HG02973 (cell line): ENCODE data around the gene LARP4B.

ENCODE experiments used
- ATAC-seq: cut with Tn5 transposase; IDR thresholded peaks from one replicate; pipeline ENCODE4 v1.9.1; 2021; ENCODE audit warnings: moderate library complexity; ENCODE audit not compliant: unreplicated experiment

LARP4B gene

DNA sequence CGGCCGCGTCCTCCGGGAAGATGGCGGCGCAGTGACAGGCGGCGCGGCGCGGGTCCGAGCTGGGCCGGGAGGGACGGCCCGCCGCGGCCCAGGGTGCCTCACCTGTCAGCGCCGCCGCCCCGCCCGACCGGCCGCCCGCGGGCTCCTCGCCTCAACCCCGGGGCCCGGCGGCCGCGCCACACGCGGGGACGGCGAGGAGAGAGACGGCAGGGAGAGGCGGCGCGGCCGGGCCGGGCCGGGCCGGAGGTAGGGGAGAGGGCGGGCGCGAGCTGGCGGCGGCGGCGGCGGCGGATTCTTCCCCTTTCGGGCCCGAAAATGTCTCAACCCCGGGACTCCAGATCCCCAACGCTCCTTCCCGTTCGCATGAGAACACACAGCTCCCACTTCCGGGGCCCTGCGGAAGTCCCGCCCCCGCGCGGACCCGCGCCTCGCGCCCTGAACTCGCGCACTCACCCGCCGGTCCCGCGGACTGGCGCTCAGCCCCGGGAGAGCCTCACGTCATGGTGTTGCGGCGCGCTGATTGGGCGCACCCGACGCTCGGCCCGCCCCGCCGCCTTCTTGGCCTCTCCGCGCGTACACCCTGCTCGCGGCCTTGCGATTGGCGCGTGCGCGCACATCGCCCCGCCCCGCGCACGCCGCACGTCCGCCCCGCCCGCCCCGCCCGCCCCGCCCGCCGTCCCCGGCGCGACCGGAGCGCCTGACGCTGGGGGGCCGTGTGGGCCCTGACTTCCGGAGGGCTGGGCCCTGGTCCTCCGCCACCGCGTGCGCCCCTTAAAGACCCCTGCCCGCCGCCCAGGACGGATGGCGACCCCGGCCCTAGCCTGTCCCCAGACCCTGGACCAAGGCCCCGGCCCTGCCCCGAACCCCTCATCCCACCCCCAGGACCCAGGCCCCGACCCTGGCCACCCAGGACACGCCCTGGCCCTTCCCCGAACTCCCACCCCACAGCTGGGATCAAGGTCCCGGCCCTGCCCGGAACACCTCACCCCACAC is at the start of gene LARP4B:
TSS of gene LARP4B (minus strand) at position 380 of the 993 bp plus-strand sequence. CDS start 45,984 bp downstream, outside the sequence.
- peak; percentile 90 for ATAC-seq

DNA sequence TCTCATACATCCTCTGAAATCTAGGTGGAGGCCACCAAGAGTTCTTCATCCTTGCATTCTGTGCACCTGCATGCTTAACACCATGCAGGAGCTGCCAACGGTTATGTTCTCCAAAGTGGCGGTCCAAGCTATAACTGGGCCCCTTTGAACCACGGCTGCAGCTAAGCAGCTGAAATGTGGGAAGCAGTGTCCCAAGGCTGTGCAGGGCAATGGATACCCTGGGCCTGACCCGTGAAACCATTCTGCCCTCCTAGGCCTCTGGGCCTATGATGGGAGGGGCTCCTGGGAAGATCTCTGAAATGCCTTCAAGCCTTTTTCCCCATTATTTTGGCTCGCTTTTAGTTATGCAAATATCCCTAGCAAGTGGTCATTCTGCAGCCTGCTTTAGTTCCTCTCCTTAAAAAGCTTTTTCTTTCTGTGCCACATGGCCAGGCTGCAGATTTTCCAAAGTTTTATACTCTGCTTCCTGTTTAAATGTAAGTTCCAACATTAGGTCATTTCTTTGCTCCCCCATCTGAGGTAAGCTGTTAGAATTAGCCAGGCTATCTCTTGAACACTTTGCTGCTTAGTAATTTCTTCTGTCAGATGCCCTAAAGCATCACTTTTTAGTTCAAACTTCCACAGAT is 49.1 kb upstream of the LARP4B start:
- ATAC-seq, result no peak

GRCh38 chr10:978826-979421 is 47.4 kb upstream of the LARP4B start:
- ATAC-seq, result no peak

DNA sequence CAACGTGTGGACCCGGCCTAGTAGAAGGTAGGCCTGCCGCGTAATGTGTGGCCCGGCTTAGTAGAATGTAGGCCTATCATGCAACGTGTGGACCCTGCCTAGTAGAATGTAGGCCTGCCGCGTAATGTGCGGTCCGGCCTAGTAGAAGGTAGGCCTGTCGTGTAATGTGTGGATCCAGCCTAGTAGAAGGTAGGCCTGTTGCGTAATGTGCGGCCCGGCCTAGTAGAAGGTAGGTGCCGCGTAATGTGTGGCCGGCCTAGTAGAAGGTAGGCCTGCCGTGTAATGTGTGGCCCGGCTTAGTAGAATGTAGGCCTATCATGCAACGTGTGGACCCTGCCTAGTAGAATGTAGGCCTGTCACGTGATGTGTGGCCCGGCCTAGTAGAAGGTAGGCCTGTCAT is 44.8 kb upstream of the LARP4B start:
- ATAC-seq, result no peak

DNA sequence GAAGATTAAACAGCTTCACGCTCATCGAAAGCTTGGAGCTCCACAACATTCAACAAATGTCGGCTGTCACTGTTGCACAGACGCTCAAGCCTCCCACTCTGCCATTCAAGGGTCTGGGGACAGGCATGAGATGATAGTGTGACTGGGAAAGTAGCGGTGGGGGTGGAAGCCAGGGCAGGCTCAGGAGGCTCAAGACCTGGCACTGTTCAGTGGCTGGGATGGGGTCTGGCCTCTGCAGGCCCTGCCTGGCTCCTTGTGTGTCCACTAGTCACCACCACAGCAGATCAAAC is 43.2 kb upstream of the LARP4B start:
- no peak for ATAC-seq

DNA sequence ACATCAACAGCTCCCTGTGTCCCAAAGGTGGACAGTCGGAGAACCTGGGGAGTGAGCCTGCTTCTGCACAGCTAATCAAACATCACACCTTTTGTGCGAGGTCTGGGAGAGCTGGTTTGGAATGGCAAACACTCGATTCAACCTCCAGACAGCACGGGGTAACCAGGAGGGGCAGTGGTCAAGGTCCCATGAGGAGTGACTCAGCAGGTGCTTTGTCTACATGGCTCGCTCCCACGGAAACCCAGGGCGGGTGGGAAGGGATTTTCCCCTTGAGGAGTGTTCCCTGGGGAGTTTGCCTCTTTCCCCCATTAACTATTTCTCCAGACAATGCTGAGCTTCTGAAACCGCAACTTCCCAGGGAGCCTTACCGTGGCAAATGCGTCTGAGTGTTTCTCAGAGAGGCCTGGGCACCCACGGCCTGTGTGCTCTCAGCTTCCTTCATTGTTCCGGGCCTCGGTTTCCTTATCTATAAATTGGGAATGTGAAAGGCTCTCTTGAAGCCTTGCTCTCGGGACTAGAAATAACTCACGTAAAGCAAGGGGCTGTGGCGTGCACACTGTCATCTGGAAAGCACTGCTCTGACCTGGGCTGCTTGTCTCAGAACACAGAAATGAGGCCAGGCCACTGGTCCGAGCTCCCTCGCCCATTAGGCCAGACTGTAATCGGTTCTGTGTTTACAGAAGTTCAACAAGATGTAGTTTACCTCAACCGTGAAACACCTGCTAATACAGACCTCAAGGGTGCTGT is 42.7 kb upstream of the LARP4B start:
- no peak for ATAC-seq

DNA sequence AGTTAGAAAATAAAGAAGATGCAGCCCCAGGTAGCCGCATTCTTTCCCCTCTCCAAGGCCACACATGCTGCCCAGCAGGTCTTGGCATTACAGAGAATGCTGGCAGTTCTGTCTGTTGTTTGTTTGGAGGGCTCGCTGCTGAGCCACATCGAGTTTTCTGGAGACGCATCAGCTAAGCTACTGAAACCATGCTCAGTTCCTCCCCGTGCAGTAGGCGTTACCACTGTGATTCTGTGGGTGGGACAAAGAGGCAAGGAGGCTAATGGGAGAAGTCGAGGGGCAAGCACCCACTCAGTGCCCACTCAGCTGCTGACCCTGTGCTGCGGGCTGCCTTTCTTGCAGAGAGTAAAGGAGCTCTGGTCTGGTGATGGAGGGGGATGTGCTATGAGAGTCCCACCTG is 41.3 kb upstream of the LARP4B start:
- ATAC-seq, result no peak

DNA sequence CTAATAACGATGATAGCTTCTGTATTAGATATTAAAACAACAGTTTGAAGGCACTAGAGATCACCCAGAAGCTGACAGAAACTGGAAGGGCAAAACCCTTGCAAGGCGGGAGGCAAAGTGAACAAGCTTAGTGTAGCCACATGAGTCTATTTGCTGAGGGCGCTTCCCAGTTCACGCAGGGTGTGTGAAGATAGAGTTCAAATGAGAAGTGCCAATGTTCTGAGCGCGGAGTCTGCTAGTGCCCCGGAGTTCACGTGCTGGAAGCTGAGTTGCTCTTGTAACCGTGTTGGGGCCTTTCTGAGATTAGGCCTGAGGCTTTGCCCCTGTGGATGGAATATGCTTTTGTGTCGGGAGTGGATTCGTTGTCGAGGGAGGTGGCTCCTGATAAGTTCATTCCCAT is 40.1 kb upstream of the LARP4B start:
- no peak for ATAC-seq

DNA sequence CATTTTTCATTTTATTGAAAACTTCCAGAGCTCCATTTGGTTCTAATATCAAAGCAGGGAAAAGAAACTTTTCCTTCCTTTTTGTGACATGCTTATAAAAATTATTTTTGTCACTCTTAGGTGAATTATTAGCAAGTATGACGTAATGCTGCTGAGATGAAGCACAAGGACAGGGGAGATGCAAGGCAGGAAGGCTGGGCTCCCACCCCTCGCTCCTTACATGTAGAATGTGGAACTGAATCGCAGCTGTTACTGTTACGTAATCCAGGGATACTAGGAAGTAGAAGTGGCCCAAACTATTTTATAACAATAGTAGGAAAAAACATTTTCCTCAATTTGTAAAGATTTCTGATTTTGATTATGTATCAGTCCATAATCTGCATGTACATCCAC is 39.6 kb upstream of the LARP4B start:
- ATAC-seq, result no peak

DNA sequence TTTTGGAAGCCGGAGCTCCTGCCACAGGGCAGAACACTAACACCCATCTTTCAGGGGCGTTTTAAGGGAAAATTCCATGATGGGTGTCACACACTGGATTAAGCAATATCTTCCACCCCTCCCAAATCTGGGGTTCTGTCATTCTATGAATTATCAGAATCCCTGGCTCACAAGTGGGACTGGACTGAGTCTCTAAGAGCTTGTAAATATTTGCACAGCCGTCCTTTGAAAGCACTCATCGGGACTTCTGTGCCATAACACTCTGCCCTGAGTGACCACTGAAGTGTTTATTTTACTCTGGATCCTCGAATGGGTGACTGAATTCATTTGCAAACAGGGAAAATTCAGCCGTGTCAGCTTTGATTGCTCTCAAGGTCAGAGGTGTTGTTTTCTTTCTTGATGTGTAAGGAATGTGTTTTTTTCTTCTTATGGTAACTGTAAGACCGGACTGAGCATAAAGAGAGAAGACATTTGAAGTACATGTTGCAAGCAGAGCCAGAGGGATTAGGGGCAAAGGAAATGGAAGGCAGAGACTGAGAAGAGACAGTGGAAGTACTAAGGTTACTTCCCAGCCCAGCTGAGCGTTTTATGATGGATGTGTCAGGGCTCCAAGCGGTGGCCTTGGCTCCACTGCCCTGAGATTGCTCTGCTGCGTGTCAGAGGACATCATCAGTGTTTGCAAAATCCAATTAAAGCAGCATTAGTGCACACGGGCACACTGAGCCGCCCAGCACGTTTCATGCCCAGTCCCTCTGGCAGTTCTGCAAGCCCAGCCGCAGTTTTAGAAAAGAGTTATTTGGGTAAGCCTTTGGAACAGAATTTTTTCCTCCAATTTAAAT is 39.0 kb upstream of the LARP4B start:
- no peak for ATAC-seq

GRCh38 chr10:969473-970150 is 38.1 kb upstream of the LARP4B start:
- no peak for ATAC-seq

GRCh38 chr10:968546-969199 is 37.2 kb upstream of the LARP4B start:
- ATAC-seq, result no peak

DNA sequence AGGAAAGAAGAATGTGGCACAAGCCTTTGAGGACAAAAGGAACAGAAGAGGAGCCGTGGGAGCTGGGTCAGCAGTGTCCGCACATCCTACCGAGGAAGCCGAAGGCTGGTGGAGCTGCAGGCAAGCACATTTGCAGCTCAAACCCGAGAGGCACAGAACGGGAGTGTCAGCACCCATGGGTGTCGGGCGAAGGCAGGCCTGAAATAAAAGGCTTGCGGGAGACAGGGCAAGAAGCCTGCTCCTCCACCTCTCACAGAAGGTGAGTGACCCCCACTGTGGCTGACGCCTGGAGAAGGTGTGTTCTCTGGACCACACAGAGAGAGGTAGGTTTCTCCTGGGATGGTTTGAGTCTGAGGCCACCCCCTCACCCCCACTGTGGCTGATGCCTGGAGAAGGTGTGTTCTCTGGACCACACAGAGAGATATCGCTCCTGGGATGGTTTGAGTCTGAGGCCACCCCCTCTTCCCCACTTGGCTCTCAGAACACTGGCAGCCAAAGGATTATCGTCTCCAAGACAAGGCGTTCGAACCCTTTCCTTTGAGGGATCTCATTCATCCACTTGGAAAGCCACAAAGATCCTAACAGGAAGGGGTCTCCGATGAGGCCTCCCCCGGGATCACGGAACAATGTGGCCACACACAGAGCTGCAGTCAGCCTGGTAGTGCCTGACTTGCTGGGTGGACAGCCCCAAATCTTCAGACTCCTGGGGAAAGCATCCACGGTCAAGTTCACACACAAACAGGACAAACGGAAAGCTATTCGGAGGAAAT is 35.1 kb upstream of the LARP4B start:
- ATAC-seq, result no peak

DNA sequence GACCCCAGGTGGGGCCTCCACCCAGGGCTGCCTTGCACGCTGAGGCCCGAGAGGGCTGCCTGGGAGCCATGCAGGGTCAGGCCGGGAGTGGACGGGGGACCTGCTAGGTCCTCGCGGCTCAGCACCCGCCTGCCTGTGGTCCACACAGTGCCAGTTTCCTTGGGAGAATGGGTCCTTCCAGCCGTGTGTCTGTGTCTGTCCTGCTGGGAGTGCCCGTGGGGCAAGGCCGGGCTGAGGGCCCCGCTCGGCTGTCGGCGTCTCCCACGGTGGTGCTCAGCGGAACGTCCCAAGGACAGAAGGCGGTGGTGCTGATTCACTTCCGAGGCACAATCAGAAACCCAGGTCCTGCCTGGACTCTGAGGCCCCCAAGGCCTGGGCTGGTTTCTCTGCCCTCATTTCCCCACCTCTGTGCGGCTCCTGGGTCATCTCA is 33.5 kb upstream of the LARP4B start:
- no peak for ATAC-seq

DNA sequence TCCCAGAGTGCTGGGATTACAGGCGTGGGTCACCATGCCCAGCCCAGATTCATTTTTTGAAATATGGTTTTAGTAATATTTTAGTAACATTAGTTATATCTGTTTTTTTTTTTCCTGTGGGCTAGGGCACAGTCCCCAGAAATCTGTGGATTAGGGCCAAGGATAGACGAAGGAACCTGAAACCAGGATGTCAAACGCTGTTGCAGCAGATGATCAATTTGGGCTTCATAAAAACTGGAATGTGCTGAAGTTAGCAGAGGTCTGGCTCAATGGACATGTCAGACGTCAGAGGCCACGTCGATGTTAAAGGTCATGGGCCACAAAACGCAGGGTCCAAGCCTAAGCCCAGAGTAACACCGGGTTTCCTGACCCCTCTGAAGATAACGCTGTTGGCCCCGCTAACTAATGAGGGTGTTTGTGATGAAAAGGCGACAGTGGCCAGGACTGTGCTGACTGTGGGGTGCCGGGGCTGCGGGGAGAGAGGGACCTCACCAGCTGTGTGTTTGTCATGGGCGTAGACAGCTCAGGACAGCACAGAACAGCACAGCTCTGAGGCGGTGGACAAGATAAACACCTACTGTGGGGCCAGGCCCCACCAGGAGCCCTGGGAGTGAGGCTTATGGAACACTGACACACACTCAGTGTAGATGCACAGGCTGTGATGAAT is 32.9 kb upstream of the LARP4B start:
- ATAC-seq, result no peak

DNA sequence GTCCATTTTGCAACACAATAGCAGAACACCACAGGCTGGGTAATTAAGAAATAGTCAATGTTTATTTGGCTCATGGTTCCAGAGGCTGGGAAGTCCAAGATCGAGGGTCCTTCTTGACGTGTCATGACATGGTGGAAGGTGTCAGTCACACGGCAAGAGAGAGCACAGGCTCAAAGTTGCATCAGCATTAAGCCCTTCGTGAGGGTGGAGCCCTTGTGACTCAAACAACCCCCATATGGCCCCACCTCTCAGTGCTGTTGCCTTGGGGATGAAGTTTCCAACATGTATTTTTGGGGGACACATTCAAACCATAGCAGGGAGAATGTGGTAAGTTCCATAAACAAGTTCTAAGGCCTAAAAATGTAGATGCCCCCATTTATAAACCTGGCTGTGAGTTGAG is 32.1 kb upstream of the LARP4B start:
- ATAC-seq, result no peak

GRCh38 chr10:963186-963585 is 31.7 kb upstream of the LARP4B start:
- ATAC-seq, result no peak

- ATAC-seq, result no peak
Observed at GRCh38 chr10:962342-962741, 30.8 kb upstream of the LARP4B start.
